CD4-positive, alpha-beta T cell treated with Interleukin-1 beta for 1 hour (primary cell): ENCODE results near the gene TM7SF2.

ENCODE experiments used
- DNase-seq, 2 donors: peaks; one replicate each; pipeline ENCODE4 v3.0.0-alpha.2; 2020 to 2022

The TM7SF2 gene

DNA sequence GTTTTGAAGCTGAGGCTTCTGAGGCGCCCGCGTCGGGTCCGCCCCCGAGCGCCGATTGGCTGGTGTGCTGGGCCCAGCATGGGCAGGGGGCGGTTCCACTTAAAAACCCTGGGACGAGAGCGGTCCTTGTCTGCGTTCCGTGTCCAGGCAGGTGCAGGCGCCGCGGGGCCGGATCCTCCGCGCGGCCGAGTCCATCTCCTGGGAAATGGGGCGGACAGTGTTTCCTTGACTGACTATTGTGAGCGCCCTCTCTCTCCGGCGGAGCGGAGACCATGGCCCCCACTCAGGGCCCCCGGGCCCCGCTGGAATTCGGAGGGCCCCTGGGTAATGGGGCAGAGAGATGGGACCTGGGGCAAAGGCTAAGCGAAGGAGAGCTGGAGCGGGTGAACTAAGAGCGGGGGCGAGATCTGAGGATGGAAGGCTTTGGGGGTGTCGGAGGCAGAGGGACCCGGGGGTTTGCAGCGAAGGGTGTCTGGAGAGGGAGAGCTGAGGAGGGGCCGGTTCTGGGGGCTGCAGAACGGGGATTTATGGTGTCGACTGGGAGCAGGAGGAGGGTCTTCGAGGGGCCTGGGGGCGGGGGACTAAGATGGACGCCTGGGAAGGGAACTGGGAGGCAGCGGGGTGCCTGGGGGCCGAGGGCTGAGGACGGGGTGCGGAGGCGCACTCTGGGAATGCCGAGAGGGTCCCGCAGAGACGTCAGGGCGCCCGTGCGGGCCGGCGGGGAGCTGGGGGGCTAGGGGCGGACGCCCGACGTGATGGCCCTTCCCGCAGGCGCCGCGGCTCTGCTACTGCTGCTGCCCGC, at the start of gene TM7SF2:
TSS of gene TM7SF2 (plus strand) at position 129 of the 802 bp plus-strand sequence. CDS start at position 273, 144 bp downstream.
- DNase-seq = peak; percentile 95

GRCh38 chr11:65063532-65063931, 48.1 kb upstream of the TM7SF2 start:
- DNase-seq = no peak

DNA sequence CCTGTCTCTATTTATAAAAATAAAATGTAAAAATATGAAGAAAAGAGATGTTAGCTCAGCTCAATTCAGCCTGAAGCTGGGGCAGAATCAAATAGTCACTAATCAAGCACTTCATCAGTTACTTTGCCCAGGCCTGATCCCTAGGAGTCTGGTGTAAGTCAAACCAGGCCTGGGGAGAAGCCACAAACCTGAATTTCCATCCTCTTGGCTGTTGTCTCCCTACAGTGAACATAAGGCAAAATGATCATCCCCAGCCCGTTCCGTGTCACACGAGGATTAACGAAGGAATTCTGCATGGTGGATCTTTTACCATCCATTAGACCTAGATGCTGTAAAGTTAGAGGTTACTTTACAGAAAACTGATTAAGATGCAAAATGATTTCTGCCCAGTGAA, 46.8 kb upstream of the TM7SF2 start:
- no peak for DNase-seq

DNA sequence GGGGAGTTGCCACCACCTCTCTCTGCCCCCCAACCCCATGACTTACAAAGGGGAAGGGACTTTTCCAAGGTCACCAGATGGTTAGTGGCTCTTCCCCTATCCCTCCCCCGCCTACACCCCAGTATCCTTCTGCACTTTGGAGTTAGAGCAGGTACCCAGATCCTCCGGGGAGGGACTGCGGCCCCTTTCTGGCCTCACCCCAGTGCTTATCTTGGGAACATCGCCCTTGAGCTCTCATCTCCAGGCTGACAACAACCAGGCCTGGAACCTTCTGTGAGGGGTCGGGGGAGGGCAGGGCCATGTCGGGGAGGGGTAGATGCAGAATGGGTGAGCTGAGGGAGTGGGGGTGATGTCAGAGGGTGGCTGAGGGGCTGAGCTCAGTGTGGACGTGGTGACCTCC, 45.8 kb upstream of the TM7SF2 start:
- DNase-seq = no peak

- DNase-seq = no peak
These were observed 45.4 kb upstream of the TM7SF2 start for GRCh38 chr11:65066315-65066714.

- no peak for DNase-seq
These were observed 44.8 kb upstream of the TM7SF2 start for GRCh38 chr11:65066805-65067291.

- no peak for DNase-seq
These were observed 44.2 kb upstream of the TM7SF2 start for GRCh38 chr11:65067446-65067845.

- no peak for DNase-seq
These were observed 42.5 kb upstream of the TM7SF2 start for GRCh38 chr11:65069217-65069616.

DNA sequence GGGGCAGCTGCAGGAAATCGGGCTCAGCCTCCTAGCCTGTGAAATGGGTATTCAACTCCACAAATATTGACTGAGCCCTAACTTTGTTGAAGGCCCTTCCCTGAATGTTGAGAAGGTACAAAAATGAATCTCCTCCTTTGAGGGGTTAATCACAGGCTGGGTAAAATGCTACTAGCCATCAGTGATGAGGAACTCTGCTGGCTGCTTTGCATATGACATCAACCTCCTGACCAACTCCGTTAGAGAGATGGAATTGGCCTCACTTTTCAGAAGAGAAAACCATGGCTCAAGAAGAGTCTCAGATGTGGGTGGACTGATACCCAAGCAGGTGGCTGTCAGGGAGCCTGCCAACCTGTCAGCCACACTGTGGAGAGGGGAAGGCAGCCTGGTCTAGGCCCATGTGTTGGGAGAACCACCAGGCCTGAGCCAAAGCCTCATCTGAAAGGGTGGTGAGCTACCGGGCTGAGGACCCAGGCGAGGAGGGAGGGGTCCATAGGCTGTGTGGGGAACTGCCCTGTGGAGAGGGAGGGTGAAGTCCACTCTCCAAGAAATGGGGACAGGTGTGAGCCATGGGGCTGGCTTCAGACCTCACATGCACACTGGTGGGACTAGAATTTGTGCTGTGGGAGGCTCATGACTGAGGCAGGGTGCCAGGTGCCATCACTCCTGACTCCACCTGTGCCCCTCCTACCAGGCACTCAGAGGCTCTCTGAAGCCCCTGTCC, 39.6 kb upstream of the TM7SF2 start:
- no peak for DNase-seq

GRCh38 chr11:65072631-65072966, 39.1 kb upstream of the TM7SF2 start:
- DNase-seq = no peak

DNA sequence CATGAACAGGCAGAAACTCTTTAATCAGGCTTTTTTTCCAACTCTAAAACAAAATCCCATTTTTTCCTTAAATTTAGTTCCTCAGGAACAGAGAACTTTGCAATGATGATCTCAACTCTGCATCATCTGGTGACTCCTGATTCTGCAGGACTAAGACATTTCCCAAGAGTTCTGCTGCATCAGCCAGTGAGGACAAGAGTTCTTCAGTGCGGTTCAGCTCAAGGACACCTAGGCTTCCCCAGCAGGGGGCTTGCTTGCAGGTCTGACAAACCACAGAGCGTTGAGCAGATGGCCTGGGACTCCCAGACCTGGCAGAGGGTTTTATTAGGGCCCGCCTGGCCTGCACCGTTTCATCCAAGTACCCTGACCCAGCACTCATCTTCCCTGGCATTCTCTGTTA, 34.2 kb upstream of the TM7SF2 start:
- no peak for DNase-seq

GRCh38 chr11:65078151-65078550, 33.5 kb upstream of the TM7SF2 start:
- DNase-seq = peak; percentile 73 to 81

GRCh38 chr11:65078786-65079342, 32.8 kb upstream of the TM7SF2 start:
- no peak for DNase-seq

DNA sequence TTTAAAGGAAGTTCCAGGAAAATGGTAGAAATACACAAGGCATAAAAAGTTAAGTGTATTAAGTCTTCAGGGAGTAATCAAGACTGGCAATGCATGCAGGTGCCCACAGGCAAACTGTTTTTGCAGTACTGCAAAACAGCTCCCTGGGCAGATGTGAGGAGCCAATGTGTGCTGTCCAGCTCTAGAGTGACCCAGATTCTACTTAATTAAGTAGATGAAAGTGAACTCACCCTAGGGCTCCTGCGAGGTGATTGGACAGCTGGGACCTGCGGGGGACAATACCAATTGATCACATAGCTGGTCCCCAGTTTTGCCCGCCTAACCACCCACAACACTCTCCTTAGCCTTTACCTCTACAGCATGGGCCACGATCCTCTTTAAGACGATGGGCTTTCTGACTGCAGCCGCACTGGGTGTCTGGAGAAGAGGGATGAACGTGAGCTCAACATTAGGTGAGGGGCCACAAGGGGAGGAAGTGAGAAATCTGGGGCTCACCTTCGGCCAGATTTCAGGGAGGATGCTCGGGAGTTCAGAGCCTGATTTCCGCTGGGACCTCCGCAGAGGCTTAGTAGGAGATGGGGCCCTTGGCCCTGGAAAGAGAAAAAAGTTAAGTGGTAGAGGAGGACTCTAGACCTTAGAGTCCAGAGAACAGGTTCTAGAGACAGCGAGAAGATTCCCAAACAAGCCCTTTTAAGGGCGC, 28.4 kb upstream of the TM7SF2 start:
- DNase-seq = no peak

DNA sequence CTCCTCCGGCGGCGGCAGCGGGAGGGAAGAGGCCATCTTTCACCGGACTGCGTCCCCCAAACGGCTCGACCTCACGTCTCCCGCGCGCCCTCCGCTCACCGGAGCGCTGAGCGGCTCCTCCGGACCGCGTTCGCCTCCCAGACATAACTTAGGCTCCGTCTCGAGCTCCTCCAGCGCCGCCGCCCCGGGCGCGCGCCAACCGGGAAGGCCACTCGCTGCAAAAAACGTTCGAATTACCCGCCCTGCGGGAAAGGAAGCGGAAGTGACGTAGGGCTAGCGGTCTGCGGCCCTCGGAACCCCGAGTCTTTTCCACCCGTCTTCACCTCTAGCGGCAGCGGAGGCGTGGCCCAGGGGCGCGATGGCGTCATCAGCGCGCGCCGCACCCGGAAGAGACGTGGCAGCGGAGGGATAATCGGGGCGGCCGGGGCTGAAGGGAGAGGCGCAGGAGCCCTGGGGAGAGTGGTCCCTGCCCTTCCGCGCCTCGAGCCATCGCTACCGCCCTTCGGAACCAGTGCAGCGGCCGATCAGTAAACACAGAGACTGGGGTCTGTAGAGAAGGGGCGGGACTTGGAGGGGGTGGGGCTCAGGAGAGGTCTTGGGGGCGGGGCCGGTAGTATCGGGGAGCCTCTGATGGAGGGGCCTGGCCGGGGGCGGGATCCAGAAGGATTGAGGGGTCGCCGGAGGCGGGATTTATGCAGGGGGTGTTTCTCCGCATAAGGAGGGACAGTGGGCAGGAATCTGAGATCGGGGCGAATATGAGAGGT, 27.7 kb upstream of the TM7SF2 start, which contains the start of the genes CDCA5 and ZFPL1:
TSS of gene CDCA5 (minus strand) at position 207 of the 764 bp plus-strand sequence. CDS start at position 145, 62 bp downstream.
TSS of gene ZFPL1 (plus strand) at position 389 of the 764 bp plus-strand sequence. CDS start 477 bp downstream, outside the sequence.
- peak; percentile 96 for DNase-seq

DNA sequence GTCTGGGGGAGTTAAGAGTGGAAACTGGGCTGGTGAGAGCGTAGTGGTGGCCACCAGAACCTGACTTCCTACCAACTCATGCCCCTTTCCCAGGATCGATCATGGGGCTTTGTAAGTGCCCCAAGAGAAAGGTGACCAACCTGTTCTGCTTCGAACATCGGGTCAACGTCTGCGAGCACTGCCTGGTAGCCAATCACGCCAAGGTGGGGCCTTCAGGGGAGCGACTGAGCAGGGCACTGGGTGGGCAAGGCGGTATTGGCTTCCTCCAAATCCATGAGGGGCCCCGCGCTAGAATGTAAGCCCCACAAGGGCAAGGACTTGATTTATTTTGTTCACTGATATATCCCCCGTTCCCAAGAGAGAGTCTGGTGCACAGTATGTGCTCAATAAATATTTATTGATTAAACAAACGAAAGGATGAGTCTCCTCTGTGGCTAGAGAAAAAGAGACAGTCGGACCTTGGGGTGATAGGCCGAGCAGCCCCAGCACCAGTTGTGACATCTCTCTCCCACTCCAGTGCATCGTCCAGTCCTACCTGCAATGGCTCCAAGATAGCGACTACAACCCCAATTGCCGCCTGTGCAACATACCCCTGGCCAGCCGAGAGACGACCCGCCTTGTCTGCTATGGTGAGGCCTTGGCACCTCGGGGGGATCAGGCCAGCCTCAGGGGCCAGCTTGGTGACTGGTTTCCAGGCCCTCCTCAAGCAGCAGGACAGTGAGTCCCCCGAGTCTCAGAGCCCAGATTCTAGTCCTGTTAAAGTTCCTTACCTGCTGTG, 26.9 kb upstream of the TM7SF2 start:
- DNase-seq = no peak

- DNase-seq = no peak
These were observed 26.2 kb upstream of the TM7SF2 start for GRCh38 chr11:65085446-65085845.

GRCh38 chr11:65086809-65087208, 24.9 kb upstream of the TM7SF2 start:
- no peak for DNase-seq

- DNase-seq = no peak
These were observed 24.5 kb upstream of the TM7SF2 start for GRCh38 chr11:65087216-65087615.

GRCh38 chr11:65087827-65088226, 23.8 kb upstream of the TM7SF2 start:
- no peak for DNase-seq

- DNase-seq = no peak
These were observed 22.1 kb upstream of the TM7SF2 start for GRCh38 chr11:65089621-65090020.
